Measurements from ENCODE around the gene RAPH1.

DNA sequence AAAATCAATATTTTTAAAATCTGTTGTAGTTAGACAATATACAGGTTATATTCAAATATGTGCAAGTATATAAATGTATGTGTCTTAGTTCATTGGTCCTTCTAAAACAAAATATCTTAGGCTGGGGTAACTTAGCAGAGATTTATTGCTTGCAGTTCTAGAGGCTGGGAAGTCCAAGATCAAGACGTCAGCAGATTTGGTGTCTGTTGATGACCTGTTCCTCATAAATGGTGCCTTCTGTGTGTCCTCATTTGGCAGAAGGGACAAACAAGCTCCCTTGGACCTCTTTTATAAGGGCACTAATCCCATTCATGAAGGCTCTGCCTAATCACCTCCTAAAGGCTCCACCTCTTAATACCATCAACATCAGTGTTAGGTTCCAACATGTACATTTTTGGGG, 175.7 kb downstream of the RAPH1 start:
- TF ChIP-seq, protein P1, sequence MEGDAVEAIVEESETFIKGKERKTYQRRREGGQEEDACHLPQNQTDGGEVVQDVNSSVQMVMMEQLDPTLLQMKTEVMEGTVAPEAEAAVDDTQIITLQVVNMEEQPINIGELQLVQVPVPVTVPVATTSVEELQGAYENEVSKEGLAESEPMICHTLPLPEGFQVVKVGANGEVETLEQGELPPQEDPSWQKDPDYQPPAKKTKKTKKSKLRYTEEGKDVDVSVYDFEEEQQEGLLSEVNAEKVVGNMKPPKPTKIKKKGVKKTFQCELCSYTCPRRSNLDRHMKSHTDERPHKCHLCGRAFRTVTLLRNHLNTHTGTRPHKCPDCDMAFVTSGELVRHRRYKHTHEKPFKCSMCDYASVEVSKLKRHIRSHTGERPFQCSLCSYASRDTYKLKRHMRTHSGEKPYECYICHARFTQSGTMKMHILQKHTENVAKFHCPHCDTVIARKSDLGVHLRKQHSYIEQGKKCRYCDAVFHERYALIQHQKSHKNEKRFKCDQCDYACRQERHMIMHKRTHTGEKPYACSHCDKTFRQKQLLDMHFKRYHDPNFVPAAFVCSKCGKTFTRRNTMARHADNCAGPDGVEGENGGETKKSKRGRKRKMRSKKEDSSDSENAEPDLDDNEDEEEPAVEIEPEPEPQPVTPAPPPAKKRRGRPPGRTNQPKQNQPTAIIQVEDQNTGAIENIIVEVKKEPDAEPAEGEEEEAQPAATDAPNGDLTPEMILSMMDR (IDR thresholded peaks at IDR 0.05) = no peak
- TF ChIP-seq POLR2A (IDR thresholded peaks at IDR 0.05) = no peak
